GM12878 (cell line): ENCODE measurements around the gene ANKRD44. TPM values are rescaled to one million over a fixed set of nuclear protein-coding genes. Genes with fewer than 3 reads are reported as not detected.

Experiments used
- CHD4 ChIP-seq: fragments of 200-600 bp; sonication (generic); IDR thresholded peaks from 2 replicates; pipeline ENCODE4 v1.6.1; 2016; ENCODE audit warnings: mild to moderate bottlenecking
- HDAC2 ChIP-seq: fragments of 200-600 bp; sonication (generic); IDR thresholded peaks from 2 replicates; pipeline ENCODE4 v1.6.1; 2017
- JUND ChIP-seq: IDR thresholded peaks from 2 replicates; pipeline ENCODE4 v1.6.1; 2012; ENCODE audit warnings: low read depth, mild to moderate bottlenecking, low read length, improper control_type of control experiment, moderate library complexity
- MYB ChIP-seq: fragments of 150-350 bp; IDR thresholded peaks from 2 replicates; pipeline ENCODE4 v1.6.1; 2014; ENCODE audit warnings: mild to moderate bottlenecking, low read depth, low read length, borderline replicate concordance
- NR2C1 ChIP-seq: fragments of 450-650 bp; IDR thresholded peaks from 2 replicates; pipeline ENCODE4 v1.6.1; 2017; ENCODE audit warnings: antibody characterized with exemption, mild to moderate bottlenecking, moderate library complexity
- NR2C2 ChIP-seq: IDR thresholded peaks from 2 replicates; pipeline ENCODE4 v1.6.1; 2011; ENCODE audit warnings: borderline replicate concordance, low read depth; ENCODE audit not compliant: control insufficient read depth, insufficient read length
- RCOR1 ChIP-seq: conservative IDR thresholded peaks from 2 replicates; pipeline ENCODE4 v1.6.1; 2012; ENCODE audit warnings: low read depth, low read length, improper control_type of control experiment
- RUNX3 ChIP-seq: IDR thresholded peaks from 2 replicates; pipeline ENCODE4 v1.6.1; 2012; ENCODE audit warnings: low read length, inconsistent platforms
- STAT3 ChIP-seq: IDR thresholded peaks from 2 replicates; pipeline ENCODE4 v1.6.1; 2011; ENCODE audit warnings: low read depth, low read length, improper control_type of control experiment
- TCF7 ChIP-seq: IDR thresholded peaks from 2 replicates; pipeline ENCODE4 v1.6.1; 2014; ENCODE audit warnings: antibody characterized with exemption, borderline replicate concordance
- WRNIP1 ChIP-seq: IDR thresholded peaks from 2 replicates; pipeline ENCODE4 v1.6.1; 2011; ENCODE audit warnings: low read depth, low read length, improper control_type of control experiment, borderline replicate concordance
- ZBED1 ChIP-seq: IDR thresholded peaks from 2 replicates; pipeline ENCODE4 v1.6.1; 2016; ENCODE audit warnings: borderline replicate concordance
- ZNF207 ChIP-seq: fragments of 450-650 bp; IDR thresholded peaks from 2 replicates; pipeline ENCODE4 v1.6.1; 2014; ENCODE audit warnings: antibody characterized with exemption, mild to moderate bottlenecking, borderline replicate concordance
- ZNF384 ChIP-seq: IDR thresholded peaks from 2 replicates; pipeline ENCODE4 v1.6.1; 2012; ENCODE audit warnings: low read depth, mild to moderate bottlenecking, low read length, improper control_type of control experiment, borderline replicate concordance
- polyA plus RNA-seq, 11 experiments: library from polyadenylated mRNA; depleted of rRNA in 4 of 11; unstranded in 6 of 11; stranded (reverse) in 5 of 11; fragments of >200 nt; fragmentation: Nextera tagmentation in 4 of 11; fragmentation: Illumina TruSeq in 1 of 11; extraction: Ambion mirVana in 4 of 11; extraction: Trizol in 1 of 11; gene quantifications; 1 replicate in 1 of 11; 2 replicates in 10 of 11; pipeline versions ENCODE4 v1.2.1 to v1.2.3, GENCODE V29; 2011 to 2016; ENCODE audit warnings: inconsistent platforms in 2 of 11, missing spikeins in 2 of 11, low read depth in 1 of 11
- total RNA-seq, 4 experiments: library from RNA; depleted of rRNA in 3 of 4; stranded (reverse); fragments of >200 nt in 3 of 4; fragmentation: Illumina TruSeq in 1 of 4; extraction: Trizol in 1 of 4; gene quantifications; 2 replicates each; pipeline versions ENCODE4 v1.2.1 to v1.2.3, GENCODE V29; 2013 to 2021
- TF ChIP-seq, protein P1 (sequence below): IDR thresholded peaks from 2 replicates; pipeline ENCODE4 v1.6.1; 2011; ENCODE audit warnings: low read depth, mild to moderate bottlenecking, low read length, moderate library complexity, borderline replicate concordance; ENCODE audit errors: extremely low read depth
- TF ChIP-seq, protein P2 (sequence below): fragments of 450-650 bp; IDR thresholded peaks from 2 replicates; pipeline ENCODE4 v1.6.1; 2016; ENCODE audit warnings: mild to moderate bottlenecking, moderate library complexity, borderline replicate concordance
- TF ChIP-seq, protein P3 (sequence below): fragments of 150-350 bp; IDR thresholded peaks from 2 replicates; pipeline ENCODE4 v1.6.1; 2016; ENCODE audit warnings: low read depth, low read length
- TF ChIP-seq, protein P4 (sequence below): fragments of 450-650 bp; formaldehyde crosslinking; IDR thresholded peaks from 2 replicates; pipeline ENCODE4 v1.5.0; 2022; ENCODE audit warnings: mild to moderate bottlenecking, missing genetic modification characterization
- TF ChIP-seq, protein P5 (sequence below): fragments of 150-350 bp; IDR thresholded peaks from 2 replicates; pipeline ENCODE4 v1.6.1; 2014; ENCODE audit warnings: mild to moderate bottlenecking, low read depth, low read length

ANKRD44 gene
- total and polyA plus RNA-seq, 10 of the 15 experiments (the other 5 are each of a cell fraction or from before 2014, with no cell fraction given), result 19.1 to 99.1 (median 59.6) TPM

DNA sequence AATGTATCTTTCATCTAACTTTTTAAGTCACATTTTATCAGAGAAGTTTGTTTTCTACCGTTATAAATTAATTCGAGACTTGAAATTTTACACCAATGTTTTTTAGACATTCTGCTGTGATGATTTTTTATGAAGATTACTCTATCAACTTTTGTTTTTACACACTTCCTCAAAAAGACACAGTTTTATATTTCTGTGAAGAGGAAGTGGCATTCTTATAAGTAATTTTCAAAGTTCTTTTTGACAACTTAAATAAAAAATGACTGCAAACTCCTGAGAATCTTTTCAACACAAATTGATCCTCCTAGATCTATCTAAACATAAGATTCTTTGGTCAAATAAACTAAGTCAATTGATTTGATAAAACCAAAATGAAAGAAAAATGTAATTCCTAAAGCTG is 13.7 kb downstream of the ANKRD44 start (continued):
- TF ChIP-seq, protein P1, sequence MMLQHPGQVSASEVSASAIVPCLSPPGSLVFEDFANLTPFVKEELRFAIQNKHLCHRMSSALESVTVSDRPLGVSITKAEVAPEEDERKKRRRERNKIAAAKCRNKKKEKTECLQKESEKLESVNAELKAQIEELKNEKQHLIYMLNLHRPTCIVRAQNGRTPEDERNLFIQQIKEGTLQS, result no peak
- TF ChIP-seq JUND (no peak), NR2C2 (no peak), STAT3 (no peak), RCOR1 (no peak), ZBED1 (no peak), ZNF384 (0 out of 2 replicates have a peak, but pooled peaks have one; percentile 15), MYB (no peak), HDAC2 (no peak), ZNF207 (no peak), NR2C1 (no peak), TCF7 (no peak), RUNX3 (peak; percentile 33; the same call in 1 of the 2 replicates), WRNIP1 (no peak), CHD4 (no peak)
- TF ChIP-seq, protein P2, sequence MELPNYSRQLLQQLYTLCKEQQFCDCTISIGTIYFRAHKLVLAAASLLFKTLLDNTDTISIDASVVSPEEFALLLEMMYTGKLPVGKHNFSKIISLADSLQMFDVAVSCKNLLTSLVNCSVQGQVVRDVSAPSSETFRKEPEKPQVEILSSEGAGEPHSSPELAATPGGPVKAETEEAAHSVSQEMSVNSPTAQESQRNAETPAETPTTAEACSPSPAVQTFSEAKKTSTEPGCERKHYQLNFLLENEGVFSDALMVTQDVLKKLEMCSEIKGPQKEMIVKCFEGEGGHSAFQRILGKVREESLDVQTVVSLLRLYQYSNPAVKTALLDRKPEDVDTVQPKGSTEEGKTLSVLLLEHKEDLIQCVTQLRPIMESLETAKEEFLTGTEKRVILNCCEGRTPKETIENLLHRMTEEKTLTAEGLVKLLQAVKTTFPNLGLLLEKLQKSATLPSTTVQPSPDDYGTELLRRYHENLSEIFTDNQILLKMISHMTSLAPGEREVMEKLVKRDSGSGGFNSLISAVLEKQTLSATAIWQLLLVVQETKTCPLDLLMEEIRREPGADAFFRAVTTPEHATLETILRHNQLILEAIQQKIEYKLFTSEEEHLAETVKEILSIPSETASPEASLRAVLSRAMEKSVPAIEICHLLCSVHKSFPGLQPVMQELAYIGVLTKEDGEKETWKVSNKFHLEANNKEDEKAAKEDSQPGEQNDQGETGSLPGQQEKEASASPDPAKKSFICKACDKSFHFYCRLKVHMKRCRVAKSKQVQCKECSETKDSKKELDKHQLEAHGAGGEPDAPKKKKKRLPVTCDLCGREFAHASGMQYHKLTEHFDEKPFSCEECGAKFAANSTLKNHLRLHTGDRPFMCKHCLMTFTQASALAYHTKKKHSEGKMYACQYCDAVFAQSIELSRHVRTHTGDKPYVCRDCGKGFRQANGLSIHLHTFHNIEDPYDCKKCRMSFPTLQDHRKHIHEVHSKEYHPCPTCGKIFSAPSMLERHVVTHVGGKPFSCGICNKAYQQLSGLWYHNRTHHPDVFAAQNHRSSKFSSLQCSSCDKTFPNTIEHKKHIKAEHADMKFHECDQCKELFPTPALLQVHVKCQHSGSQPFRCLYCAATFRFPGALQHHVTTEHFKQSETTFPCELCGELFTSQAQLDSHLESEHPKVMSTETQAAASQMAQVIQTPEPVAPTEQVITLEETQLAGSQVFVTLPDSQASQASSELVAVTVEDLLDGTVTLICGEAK, result no peak
- TF ChIP-seq, protein P3, sequence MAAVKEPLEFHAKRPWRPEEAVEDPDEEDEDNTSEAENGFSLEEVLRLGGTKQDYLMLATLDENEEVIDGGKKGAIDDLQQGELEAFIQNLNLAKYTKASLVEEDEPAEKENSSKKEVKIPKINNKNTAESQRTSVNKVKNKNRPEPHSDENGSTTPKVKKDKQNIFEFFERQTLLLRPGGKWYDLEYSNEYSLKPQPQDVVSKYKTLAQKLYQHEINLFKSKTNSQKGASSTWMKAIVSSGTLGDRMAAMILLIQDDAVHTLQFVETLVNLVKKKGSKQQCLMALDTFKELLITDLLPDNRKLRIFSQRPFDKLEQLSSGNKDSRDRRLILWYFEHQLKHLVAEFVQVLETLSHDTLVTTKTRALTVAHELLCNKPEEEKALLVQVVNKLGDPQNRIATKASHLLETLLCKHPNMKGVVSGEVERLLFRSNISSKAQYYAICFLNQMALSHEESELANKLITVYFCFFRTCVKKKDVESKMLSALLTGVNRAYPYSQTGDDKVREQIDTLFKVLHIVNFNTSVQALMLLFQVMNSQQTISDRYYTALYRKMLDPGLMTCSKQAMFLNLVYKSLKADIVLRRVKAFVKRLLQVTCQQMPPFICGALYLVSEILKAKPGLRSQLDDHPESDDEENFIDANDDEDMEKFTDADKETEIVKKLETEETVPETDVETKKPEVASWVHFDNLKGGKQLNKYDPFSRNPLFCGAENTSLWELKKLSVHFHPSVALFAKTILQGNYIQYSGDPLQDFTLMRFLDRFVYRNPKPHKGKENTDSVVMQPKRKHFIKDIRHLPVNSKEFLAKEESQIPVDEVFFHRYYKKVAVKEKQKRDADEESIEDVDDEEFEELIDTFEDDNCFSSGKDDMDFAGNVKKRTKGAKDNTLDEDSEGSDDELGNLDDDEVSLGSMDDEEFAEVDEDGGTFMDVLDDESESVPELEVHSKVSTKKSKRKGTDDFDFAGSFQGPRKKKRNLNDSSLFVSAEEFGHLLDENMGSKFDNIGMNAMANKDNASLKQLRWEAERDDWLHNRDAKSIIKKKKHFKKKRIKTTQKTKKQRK, result no peak
- TF ChIP-seq, protein P4, sequence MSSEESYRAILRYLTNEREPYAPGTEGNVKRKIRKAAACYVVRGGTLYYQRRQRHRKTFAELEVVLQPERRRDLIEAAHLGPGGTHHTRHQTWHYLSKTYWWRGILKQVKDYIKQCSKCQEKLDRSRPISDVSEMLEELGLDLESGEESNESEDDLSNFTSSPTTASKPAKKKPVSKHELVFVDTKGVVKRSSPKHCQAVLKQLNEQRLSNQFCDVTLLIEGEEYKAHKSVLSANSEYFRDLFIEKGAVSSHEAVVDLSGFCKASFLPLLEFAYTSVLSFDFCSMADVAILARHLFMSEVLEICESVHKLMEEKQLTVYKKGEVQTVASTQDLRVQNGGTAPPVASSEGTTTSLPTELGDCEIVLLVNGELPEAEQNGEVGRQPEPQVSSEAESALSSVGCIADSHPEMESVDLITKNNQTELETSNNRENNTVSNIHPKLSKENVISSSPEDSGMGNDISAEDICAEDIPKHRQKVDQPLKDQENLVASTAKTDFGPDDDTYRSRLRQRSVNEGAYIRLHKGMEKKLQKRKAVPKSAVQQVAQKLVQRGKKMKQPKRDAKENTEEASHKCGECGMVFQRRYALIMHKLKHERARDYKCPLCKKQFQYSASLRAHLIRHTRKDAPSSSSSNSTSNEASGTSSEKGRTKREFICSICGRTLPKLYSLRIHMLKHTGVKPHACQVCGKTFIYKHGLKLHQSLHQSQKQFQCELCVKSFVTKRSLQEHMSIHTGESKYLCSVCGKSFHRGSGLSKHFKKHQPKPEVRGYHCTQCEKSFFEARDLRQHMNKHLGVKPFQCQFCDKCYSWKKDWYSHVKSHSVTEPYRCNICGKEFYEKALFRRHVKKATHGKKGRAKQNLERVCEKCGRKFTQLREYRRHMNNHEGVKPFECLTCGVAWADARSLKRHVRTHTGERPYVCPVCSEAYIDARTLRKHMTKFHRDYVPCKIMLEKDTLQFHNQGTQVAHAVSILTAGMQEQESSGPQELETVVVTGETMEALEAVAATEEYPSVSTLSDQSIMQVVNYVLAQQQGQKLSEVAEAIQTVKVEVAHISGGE (CRISPR knock-in tag), result no peak
- TF ChIP-seq, protein P5, sequence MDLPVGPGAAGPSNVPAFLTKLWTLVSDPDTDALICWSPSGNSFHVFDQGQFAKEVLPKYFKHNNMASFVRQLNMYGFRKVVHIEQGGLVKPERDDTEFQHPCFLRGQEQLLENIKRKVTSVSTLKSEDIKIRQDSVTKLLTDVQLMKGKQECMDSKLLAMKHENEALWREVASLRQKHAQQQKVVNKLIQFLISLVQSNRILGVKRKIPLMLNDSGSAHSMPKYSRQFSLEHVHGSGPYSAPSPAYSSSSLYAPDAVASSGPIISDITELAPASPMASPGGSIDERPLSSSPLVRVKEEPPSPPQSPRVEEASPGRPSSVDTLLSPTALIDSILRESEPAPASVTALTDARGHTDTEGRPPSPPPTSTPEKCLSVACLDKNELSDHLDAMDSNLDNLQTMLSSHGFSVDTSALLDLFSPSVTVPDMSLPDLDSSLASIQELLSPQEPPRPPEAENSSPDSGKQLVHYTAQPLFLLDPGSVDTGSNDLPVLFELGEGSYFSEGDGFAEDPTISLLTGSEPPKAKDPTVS, result no peak
